Activated CD4-positive, alpha-beta T cell treated with anti-CD3 and anti-CD28 coated beads, Interleukin-2, amount 50 U/mL, for 4 hours (primary cell): ENCODE measurements around the gene PAX6.

Experiments used
- DNase-seq, 2 experiments: peaks; one replicate each; pipeline ENCODE4 v3.0.0-alpha.2; 2020

PAX6 gene

GRCh38 chr11:31796499-31797189 is 14.5 kb downstream of the PAX6 start:
- DNase-seq, result no peak

DNA sequence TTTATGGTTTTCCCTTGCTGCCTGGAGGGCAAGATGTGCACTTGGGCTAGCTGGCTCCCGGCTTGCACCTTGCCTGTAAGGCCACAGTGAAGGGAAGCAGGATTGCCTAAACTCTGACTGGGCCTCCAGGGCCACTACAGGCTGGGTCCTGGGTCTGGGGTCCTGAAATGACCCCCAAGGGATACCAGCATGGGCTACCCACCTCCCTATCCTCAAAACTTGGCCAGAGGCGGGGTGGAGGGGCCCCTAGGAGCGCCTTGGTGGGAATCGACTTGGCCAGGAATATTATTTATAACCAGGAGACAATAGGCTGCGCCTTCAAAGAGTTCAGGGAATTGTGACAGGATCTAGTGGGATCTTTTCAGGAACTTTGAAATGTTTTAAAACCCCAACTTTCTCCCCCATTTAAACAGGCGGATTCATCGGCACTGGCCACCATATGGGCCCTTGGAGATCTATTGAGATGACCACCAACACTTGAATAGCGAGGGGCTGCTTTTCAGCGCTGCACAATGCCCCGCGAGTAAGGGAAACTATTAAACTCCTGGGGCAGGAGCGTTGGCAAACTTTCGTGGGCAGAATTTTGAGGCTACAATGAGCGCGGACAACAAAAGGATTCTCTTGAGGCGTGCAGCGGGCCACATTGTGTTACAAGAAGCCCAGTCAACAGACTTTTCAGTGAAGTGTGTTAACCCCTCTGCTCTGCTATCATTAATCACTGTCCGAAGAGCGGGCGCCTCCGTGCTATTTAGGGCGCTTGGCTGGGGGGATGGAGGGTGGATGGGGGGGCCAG is 15.2 kb downstream of the PAX6 start:
- DNase-seq, result no peak

DNA sequence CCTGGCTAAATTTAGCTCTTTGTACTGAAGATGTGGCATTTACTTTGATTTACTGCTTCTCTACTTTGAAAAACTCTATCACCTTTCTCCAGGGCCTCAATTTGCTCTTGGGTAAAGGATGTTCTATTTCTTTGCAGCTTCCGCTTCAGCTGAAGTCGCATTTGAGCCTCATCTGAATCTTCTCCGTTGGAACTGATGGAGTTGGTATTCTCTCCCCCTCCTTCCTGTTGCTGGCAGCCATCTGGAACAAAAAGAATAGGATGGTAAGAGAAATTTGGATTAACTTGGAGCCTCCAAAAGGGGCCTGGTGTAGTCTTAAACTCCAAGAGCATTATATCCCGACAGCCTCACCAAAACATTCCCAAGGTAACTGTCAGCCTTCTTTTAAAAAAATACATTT is 16.6 kb downstream of the PAX6 start:
- DNase-seq, result no peak

DNA sequence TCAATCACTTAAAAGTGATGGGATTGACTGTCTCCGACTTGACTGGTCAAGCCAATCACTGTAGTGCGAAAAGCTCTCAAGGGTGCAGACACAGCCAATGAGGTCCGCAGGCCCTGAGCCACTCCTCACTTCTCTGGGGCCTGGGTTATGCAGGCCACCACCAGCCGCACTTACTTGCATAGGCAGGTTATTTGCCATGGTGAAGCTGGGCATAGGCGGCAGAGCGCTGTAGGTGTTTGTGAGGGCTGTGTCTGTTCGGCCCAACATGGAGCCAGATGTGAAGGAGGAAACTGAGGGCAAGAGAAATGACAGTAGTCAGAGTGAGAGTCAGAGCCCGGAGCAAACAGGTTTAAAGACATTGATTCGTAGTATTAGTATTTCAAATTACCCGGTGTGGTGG is 17.9 kb downstream of the PAX6 start:
- no peak for DNase-seq

DNA sequence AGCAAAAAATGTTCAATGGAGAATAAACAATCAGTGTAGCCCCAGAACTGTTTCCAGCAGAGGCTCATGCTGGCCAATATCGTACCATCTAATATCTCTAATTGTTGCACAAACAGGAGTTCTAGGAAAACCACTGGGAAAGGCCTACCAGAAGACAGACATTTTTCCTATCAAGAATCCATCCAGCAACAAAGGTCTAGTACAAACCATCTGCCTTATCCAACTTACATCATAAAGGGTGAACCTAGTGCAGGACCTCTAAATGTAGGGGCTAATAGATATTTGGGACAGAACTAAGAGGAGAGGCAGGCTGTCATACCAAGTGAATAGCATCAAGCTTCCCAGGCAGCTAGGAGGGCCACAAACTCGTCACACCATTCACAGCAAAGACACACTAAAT is 18.7 kb downstream of the PAX6 start:
- DNase-seq, result no peak

DNA sequence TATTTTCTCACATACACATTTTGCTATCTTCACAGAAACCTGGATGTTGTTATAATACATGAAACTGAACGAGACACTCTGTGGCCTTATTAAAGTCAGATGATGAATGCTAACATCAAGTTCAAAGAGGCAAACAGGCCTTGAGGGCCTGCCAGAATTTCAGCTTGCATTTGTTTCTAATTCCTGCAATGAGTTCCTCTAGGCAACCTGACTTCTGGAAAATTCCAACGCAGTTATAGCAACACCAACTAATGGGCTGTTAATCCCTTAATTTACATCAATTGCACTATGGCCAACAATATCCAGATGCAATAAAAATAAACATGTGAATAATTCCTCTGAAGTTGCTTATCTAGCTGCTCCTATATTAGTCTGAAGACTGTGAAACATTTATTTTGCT is 19.1 kb downstream of the PAX6 start:
- no peak for DNase-seq

- no peak for DNase-seq
Measured at GRCh38 chr11:31790649-31791048, 20.5 kb downstream of the PAX6 start.

GRCh38 chr11:31788085-31788484 is 23.0 kb downstream of the PAX6 start:
- DNase-seq, result no peak

- DNase-seq, result no peak
Measured at GRCh38 chr11:31786996-31787685, 24.0 kb downstream of the PAX6 start.

- DNase-seq, result no peak
Measured at GRCh38 chr11:31784611-31785010, 26.5 kb downstream of the PAX6 start.

DNA sequence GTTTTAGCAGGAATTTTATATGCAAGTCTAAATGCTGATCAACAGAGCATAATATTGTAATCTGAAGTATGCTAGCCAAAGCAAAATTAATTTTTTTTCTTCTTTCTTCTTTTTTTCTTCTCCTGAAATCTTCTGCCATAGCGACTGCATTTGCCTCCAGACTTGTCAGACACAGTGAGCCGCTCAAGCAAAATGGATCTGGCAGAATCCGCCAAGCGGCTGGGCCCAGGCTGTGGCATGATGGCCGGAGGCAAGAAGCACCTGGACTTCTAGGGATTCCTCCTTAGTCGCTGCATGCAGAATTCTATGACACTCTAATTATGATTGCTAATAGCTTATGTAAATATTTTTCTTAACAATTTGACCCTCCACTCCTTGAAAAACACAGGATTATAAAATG is 27.9 kb downstream of the PAX6 start:
- DNase-seq, result no peak

DNA sequence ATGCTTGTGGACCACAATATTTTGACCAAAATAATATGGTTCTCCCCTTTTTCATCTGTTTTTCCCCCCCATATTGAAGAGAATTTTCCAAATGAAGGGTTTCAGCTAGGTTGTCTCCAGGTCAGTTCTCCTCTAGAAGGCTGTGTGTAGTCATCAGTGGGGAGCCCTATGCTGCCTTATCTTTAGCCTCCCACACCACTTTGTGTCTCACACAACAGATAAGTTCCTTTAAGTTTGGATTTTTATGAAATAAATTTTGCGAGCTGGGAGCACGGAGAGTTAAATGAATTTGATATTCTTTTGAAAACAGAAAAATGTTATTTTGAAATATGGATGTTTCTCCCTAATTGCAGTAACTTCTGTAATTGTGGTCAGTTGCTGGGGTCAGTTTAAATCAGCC is 28.9 kb downstream of the PAX6 start:
- DNase-seq, result no peak

DNA sequence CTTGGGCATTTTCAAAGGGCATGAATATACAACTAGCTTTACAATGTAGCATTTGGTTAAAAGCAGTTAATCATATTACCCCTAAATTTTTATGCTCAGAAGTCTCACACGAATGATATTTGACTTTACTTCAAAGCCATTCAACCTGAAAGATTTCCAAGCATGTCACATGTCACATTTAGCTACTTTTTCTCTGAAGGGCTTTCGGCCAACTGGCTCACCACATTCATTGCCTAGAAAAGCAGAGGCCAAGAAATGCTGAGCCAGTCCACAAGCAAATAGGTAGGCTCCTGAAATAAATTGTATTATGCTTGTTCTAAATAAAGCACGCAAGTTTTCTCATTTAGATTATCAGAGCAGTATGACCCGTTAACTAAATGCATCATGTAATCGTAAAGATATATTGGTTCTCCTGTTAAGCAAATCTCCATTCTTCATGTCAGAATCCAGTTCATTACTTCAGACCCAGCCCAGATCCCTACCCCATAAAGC is 30.6 kb downstream of the PAX6 start:
- DNase-seq, result no peak

DNA sequence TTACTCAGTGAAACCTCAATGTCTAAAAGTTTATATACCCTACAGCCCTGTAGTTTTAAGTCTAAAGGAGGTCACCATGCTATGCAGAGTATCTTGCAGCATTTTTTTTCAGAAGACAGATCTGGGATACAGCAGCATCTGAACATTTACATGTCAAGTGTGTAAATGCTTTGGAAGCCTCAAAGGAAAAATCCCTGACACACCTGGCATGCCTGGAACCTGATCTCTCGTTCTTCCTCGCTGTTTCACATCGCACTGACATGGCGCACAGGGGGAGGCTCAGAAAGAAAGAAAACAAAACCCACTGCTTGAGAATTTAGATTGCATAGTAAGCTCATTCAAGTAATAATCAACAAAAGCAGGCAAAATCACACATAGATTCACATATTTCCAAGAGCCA is 31.0 kb downstream of the PAX6 start:
- no peak for DNase-seq

DNA sequence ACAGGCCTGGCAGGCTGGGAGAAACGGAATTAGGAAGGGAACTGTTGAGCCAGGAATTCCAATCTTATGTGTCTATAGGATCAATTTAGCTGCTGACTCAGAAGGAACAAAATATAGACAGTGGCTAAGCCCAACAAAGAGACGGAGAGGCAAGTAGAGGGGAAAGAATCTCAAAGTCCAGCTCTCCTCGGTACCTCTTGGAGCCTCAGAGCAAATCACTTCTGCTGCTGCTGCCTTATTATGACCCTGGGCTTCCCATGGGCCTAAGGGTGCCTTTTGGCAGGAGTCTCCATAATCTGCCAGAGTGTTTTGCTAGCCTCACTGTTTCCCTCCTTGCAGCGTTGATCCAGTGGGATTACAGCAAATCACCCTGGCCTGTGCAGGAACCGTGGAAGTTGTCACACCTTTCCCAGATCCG is 31.7 kb downstream of the PAX6 start:
- DNase-seq, result no peak

- DNase-seq, result no peak
Measured at GRCh38 chr11:31772412-31772811, 38.7 kb downstream of the PAX6 start.

DNA sequence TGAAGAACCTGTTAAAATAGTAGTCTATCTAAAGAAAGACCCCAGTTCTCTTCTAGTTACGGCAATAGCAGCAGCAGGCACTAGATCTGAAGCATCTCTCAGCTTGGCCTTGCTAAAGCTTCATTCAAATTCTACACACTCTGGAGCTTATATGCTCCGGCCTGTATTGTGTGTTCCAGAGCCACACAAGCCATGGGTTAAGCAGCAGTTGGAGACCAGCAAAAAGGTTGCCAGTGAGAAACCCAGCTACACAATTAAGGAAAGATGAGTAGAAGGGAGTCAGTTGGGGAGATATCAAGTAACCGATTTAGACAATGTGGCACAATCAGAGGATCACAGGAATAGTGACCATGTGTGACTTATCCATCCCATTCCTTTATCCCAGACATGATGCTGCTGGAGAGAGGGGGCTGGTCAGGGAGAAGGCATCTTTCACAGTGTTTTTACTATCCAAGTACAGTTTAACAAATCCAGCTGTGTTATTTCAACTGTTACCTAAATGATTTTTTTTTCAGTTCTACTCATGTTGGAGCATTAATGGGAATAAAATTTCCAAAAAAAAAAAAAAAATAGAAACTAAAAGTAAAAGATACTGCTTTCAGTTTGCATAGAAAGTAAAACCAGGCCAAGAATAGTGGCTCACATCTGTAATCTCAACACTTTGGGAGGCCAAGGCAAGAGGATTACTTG is 41.0 kb downstream of the PAX6 start:
- DNase-seq, result no peak

DNA sequence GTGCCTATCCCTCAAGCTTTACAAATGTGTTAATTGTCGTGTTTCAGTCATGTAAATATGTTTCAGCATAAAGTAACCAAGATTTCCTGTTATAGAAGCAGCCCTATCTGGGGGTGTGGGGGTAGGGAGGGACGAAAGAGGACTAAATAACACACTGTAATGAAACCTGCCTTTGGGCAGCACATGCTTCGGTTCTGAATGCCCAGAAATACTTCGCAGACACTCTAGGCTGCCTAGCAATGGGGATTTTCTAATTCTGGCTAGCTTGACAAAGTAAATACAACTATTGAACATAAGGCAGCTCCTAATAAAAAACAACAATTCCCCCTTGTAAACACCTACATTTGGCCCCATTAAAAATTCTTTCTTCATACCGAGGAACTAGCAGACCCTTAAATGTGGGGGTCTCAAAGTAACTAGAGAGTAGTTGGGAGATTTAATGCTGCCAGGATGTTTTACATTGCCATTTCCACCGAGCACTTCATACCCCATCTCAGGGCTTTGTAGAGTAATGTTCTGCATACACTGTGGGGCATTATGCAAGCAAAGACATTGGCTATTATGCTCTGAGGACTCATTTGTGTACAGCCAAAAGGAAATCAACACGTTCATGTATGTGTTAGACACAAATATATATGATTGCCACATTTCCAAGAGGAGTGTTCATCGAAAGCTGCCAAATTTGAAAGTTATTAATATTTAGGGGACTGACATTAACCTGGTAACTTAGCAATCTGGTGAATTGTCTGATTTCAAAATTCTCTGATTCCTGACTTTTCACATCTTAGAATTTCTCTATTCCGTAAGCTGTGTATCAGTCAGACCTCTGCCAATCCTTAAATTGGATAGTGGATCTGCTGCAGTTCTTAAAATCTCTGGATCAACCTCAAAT is 42.1 kb downstream of the PAX6 start:
- no peak for DNase-seq

DNA sequence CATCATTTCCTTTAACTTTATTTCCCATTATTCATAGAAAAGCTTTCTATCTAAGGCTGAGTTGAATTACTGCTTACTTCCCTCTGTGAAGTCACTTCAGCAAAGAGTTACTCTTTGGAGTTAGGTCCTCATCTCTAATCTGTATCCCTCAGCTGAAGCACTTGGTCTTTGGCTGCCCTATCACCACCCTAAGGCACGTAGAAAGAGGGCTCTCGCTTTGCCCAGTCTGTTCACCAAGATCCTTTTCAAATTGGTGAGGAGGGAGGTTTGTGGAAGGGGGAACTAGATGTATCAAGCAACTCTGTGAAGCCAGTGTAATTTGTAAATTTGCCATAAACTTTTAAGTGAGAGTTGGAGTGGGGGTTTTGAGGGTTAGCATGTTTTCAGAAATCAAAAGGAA is 43.4 kb downstream of the PAX6 start:
- no peak for DNase-seq

- DNase-seq, result no peak
Measured at GRCh38 chr11:31767066-31767465, 44.1 kb downstream of the PAX6 start.

GRCh38 chr11:31764766-31765165 is 46.4 kb downstream of the PAX6 start:
- no peak for DNase-seq

- no peak for DNase-seq
Measured at GRCh38 chr11:31764261-31764660, 46.9 kb downstream of the PAX6 start.
